ENCODE results near the gene MMP15. TPM values are rescaled to one million over a fixed set of nuclear protein-coding genes. Genes with fewer than 3 reads are reported as not detected.

MMP15 gene
- total and polyA plus RNA-seq, 2 of the 13 experiments (the other 11 are each of a cell fraction or from before 2014, with no cell fraction given): 35.2 to 44.9 TPM

DNA sequence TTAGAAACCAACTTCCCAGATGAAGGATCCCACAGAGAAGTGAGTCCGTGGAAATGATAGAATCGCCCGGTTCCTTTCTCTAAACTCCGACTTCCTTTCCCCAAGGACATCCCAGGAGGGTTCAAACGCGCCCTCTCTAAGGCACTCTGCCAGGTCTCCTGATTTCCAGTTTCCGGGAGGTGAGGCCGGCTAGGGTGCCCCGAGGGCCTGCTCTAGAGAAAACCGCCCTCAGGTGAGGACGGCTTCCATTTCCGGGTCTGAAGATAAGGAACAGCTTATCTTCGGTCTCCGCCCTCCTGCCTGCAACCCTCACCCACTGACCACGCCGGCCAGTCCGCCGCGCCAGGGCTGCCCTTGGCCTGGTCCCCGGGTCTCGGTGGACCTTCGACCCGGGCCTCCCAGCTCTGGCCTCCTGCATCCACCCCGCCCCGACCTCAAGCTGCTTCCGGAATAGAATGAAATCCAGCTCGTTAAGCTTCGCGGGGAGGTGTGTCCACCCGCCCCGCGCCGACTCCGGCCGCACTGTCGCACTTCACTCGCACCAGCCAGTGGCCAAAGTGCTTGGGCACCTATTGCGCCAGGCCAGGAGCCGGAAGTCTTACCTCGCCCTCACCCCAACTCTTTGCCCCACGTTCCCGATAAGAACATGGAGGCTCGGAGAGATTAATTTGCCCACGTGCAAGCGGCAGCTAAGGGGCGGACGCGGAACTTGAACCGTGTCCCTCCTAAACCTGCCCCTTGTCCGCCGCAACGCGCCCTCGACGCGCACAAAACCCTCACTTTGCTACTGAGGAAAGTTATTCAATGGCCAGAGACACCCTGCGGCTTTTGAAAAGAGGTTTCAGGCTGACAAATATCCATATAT, 836 bp upstream of the MMP15 start:
- Histone ChIP-seq H2AFZ (ENCODE audit: low read length) (peak overlapping the region; percentile 48), H3K4me1 (ENCODE audit: insufficient read depth, low read length) (peaks cover 49% of the 10 kb centered on the region), H3K4me3 (replicated peaks in 1 of 3; ENCODE audit: insufficient read depth in 1 of 3, low read depth in 2 of 3, low read length in 3 of 3) (peak overlapping the region; percentile 87 to 97 (median 88)), H3K4me2 (ENCODE audit: low read depth, low read length) (peak overlapping the region; percentile 96), H3K36me3 (replicated peaks in 1 of 2; ENCODE audit: control insufficient read depth in 1 of 2, insufficient read depth in 2 of 2, low read length in 2 of 2) (peaks cover 0 to 9% of the 10 kb centered on the region in 2 experiments; a peak in 4 of 5 replicates), H3K27me3 (ENCODE audit: control insufficient read depth in 1 of 2, insufficient read depth in 2 of 2, low read length in 2 of 2) (no peaks in the 10 kb centered on the region), H3K9ac (ENCODE audit: insufficient read depth, low read depth, low read length) (peak overlapping the region; percentile 82), H3K79me2 (ENCODE audit: insufficient read depth, low read length) (peaks cover 29% of the 10 kb centered on the region), H3K9me3 (ENCODE audit: low read length) (no peaks in the 10 kb centered on the region), H3K27ac (ENCODE audit: extremely low read length, insufficient read depth, low read length) (peak overlapping the region; percentile 95), H4K20me1 (ENCODE audit: insufficient read depth, low read length) (peaks cover 19% of the 10 kb centered on the region; the same call in 1 of the 2 replicates)
- intact Hi-C loops (cut with micrococcal nuclease; ENCODE audit: unreplicated experiment): loop anchor here (1.0 to 10.0 kb wide), 4 partner anchors 105 to 463 kb away; partner anchors contain the start of genes CFAP20 and CSNK2A2
- CTCF ChIA-PET (ENCODE audit: low intra/inter-chr PET ratio, low total read pairs): interaction anchor here (1.0 kb wide), 1 partner anchor 96 kb away, joined by 3 read pairs; no protein-coding TSS in a partner anchor
- FAIRE-seq: peak; percentile 86
- BruUV-seq (replicated peaks): TSS peak; percentile 76
- POLR2A ChIA-PET: interaction anchor here (0.5 to 5.9 kb wide), 34 partner anchors 8 to 1419 kb away, joined by 3 to 101 read pairs (median 4); partner anchors contain the start of genes CFAP20, GINS3, KATNB1 and KIFC3
- peak; percentile 92 for DNase-seq (ENCODE audit: low spot score)
- peak; percentile 72 for ATAC-seq
- in situ Hi-C loops (cut with HindIII; ENCODE audit: extremely low pct_ligation_motif_present, low pct_unique_long_range_greater_than_20kb): loop anchor here (5.0 kb wide), 1 partner anchor 103 kb away; the partner anchor contains the start of gene CFAP20
- 4% methylated on average over 30 of the region's 57 CpGs for WGBS (ENCODE audit: low lambda C conversion rate)
- TF ChIP-seq U2AF2 (IDR thresholded peaks at IDR 0.05; ENCODE audit: low read depth, low read length) (no peak), ZNF367 (CRISPR knock-in tag; IDR thresholded peaks at IDR 0.05; ENCODE audit: borderline replicate concordance) (no peak), DNMT3B (CRISPR knock-in tag; conservative IDR thresholded peaks at IDR 0.05) (no peak; the same call in 1 of the 2 replicates), POLR2G (IDR thresholded peaks at IDR 0.05; ENCODE audit: low read depth, low read length) (peak; percentile 77), ZSCAN30 (CRISPR knock-in tag; IDR thresholded peaks at IDR 0.05) (0 out of 2 replicates have a peak, but pooled peaks have one; percentile 21), RXRB (CRISPR knock-in tag; IDR thresholded peaks at IDR 0.05; ENCODE audit: borderline replicate concordance) (peak; percentile 90), SUZ12 (IDR thresholded peaks at IDR 0.05; ENCODE audit: low read depth, low read length) (no peak)
- TF ChIP-seq, protein P1, sequence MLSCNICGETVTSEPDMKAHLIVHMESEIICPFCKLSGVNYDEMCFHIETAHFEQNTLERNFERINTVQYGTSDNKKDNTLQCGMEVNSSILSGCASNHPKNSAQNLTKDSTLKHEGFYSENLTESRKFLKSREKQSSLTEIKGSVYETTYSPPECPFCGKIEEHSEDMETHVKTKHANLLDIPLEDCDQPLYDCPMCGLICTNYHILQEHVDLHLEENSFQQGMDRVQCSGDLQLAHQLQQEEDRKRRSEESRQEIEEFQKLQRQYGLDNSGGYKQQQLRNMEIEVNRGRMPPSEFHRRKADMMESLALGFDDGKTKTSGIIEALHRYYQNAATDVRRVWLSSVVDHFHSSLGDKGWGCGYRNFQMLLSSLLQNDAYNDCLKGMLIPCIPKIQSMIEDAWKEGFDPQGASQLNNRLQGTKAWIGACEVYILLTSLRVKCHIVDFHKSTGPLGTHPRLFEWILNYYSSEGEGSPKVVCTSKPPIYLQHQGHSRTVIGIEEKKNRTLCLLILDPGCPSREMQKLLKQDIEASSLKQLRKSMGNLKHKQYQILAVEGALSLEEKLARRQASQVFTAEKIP (CRISPR knock-in tag; IDR thresholded peaks at IDR 0.05; ENCODE audit: borderline replicate concordance): no peak
- TF ChIP-seq, protein P2, sequence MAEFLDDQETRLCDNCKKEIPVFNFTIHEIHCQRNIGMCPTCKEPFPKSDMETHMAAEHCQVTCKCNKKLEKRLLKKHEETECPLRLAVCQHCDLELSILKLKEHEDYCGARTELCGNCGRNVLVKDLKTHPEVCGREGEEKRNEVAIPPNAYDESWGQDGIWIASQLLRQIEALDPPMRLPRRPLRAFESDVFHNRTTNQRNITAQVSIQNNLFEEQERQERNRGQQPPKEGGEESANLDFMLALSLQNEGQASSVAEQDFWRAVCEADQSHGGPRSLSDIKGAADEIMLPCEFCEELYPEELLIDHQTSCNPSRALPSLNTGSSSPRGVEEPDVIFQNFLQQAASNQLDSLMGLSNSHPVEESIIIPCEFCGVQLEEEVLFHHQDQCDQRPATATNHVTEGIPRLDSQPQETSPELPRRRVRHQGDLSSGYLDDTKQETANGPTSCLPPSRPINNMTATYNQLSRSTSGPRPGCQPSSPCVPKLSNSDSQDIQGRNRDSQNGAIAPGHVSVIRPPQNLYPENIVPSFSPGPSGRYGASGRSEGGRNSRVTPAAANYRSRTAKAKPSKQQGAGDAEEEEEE (CRISPR knock-in tag; IDR thresholded peaks at IDR 0.05; ENCODE audit: borderline replicate concordance): peak; percentile 79; the same call in 1 of the 2 replicates
- TF ChIP-seq, protein P3, sequence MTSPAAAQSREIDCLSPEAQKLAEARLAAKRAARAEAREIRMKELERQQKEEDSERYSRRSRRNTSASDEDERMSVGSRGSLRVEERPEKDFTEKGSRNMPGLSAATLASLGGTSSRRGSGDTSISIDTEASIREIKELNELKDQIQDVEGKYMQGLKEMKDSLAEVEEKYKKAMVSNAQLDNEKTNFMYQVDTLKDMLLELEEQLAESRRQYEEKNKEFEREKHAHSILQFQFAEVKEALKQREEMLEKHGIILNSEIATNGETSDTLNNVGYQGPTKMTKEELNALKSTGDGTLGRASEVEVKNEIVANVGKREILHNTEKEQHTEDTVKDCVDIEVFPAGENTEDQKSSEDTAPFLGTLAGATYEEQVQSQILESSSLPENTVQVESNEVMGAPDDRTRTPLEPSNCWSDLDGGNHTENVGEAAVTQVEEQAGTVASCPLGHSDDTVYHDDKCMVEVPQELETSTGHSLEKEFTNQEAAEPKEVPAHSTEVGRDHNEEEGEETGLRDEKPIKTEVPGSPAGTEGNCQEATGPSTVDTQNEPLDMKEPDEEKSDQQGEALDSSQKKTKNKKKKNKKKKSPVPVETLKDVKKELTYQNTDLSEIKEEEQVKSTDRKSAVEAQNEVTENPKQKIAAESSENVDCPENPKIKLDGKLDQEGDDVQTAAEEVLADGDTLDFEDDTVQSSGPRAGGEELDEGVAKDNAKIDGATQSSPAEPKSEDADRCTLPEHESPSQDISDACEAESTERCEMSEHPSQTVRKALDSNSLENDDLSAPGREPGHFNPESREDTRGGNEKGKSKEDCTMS (CRISPR knock-in tag; conservative IDR thresholded peaks at IDR 0.05): no peak
- TF ChIP-seq, protein P4, sequence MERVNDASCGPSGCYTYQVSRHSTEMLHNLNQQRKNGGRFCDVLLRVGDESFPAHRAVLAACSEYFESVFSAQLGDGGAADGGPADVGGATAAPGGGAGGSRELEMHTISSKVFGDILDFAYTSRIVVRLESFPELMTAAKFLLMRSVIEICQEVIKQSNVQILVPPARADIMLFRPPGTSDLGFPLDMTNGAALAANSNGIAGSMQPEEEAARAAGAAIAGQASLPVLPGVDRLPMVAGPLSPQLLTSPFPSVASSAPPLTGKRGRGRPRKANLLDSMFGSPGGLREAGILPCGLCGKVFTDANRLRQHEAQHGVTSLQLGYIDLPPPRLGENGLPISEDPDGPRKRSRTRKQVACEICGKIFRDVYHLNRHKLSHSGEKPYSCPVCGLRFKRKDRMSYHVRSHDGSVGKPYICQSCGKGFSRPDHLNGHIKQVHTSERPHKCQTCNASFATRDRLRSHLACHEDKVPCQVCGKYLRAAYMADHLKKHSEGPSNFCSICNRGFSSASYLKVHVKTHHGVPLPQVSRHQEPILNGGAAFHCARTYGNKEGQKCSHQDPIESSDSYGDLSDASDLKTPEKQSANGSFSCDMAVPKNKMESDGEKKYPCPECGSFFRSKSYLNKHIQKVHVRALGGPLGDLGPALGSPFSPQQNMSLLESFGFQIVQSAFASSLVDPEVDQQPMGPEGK (CRISPR knock-in tag; IDR thresholded peaks at IDR 0.05): peak; percentile 74
- TF ChIP-seq, protein P5, sequence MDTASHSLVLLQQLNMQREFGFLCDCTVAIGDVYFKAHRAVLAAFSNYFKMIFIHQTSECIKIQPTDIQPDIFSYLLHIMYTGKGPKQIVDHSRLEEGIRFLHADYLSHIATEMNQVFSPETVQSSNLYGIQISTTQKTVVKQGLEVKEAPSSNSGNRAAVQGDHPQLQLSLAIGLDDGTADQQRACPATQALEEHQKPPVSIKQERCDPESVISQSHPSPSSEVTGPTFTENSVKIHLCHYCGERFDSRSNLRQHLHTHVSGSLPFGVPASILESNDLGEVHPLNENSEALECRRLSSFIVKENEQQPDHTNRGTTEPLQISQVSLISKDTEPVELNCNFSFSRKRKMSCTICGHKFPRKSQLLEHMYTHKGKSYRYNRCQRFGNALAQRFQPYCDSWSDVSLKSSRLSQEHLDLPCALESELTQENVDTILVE (CRISPR knock-in tag; IDR thresholded peaks at IDR 0.05): peak; percentile 92

Data from HepG2 (cell line).